GM19463 (cell line): ENCODE results near the gene TNFRSF12A.
"Not testable (repeated sequence)": the region's sequence is repeated elsewhere in the genome, so short reads cannot be mapped to it uniquely, and the experiment has no call there.

Experiments
- ATAC-seq: cut with Tn5 transposase; IDR thresholded peaks from one replicate; pipeline ENCODE4 v1.9.1; 2021; ENCODE audit warnings: mild to moderate bottlenecking, moderate library complexity; ENCODE audit not compliant: unreplicated experiment

Gene TNFRSF12A

DNA sequence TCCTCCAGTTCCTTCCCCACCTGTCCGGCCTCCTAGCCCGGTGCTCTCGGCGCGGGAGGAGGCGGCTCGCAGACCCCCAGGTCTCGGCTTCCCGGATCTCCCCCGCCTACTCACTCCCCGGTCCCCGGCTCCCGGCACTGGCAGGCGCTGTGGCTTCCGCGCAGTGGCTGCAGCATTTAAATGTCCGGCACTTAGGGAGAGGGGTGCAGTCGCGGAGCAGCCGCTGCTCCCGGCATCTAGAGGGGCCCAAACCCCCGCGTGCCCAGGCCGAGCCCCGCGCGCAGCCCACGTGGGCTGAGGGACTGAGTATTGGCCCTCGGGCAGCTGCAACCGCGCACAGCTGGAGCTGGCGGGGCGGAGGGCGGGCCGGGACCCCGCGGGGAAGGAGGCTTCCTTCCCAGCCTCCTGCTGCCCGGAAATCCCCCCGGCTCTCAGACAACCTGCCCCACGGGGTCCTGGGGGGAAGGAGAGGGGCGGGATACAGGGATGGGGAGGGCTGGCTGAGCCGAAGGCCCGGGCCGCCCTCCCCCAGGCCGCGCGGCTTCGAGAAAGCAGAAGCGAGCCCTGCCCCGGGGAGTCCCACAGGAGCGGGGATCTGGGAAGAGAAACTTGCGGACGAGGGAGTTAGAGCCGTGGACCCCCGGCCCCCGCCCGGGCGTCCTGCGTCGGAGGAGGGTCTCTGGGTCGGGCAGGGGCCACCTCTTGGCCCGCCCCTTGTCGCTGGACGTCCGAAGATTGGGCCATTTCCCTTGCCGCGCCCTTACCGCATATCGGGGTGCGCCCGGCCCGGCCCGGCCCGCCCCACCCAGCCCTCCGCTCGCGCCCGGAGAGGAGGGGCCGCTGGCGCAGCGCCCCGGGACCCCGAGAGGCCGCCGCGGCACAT lies 25.8 kb downstream of the TNFRSF12A start, which contains the start of gene MMP25:
Gene MMP25 (plus strand): TSS at position 804 of the 883 bp plus-strand sequence. CDS start 357 bp downstream, outside the sequence.
- ATAC-seq = no peak

DNA sequence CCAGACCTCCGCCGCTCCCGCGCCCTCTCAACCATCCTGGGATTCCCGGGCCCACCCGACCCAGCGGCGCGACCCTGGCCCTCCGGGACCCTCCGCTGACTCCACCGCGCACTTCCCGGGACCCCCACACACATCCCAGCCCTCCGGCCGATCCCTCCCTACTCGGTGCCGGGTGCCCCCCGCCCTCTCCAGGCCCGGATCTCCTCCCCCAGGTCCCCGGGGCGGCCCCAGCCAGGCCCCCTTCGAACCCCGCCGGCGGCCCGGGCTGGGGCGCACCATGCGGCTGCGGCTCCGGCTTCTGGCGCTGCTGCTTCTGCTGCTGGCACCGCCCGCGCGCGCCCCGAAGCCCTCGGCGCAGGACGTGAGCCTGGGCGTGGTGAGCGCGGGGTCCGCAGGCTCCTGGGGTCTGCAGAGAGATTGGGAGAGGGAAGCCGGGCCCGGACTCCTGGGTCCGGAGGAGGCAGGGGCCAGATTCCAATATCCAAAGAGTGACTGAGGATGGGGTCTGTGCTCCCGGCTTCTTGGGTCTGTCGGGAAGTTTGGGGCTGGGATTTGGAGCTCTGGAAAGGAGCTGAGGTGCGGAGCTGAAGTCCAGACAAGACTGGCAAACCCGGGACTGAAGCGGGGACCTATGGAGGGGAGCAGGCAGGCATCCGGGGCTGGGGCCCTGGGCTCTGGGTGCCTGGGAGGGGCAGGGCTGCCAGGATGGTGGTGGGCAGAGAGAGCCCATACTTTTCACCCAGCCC lies 26.6 kb downstream of the TNFRSF12A start:
- ATAC-seq = no peak

DNA sequence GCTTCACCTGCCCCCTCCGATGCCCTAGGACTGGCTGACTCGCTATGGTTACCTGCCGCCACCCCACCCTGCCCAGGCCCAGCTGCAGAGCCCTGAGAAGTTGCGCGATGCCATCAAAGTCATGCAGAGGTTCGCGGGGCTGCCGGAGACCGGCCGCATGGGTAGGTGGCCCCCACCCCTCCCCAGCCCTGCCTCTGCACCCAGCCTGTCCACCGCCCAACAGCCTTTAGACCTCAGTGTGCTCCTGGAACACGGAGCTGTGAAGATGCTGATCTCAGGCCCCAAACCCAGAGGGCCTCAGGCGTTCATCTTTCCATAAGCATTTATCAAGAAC lies 27.2 kb downstream of the TNFRSF12A start:
- ATAC-seq = no peak

DNA sequence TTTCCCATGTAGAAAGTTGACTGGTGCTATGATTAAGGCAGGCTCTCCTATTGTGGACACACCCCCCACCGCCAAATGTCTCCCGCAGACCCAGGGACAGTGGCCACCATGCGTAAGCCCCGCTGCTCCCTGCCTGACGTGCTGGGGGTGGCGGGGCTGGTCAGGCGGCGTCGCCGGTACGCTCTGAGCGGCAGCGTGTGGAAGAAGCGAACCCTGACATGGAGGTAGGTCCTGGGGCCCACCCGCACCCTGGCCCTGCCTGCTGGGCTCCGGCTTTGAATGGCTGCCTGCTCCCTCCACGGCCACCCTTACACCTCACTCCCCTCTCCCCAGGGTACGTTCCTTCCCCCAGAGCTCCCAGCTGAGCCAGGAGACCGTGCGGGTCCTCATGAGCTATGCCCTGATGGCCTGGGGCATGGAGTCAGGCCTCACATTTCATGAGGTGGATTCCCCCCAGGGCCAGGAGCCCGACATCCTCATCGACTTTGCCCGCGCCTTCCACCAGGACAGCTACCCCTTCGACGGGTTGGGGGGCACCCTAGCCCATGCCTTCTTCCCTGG lies 29.8 kb downstream of the TNFRSF12A start:
- ATAC-seq = no peak

DNA sequence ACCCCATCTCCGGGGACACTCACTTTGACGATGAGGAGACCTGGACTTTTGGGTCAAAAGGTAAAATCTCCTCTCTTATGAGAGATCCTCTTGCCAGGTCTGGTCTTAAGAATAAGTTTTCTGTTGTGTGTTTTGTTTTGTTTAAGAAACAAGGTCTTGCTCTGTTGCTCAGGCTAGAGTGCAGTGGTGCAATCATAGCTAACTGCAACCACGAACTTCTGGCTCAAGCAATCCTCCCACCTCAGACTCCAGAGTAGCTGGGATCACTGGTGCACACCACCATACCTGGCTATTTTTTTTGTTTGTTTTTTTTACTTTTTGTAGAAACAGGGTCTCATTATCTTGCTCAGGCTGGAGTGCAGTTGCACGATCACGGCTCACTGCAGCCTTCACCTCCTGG lies 30.3 kb downstream of the TNFRSF12A start:
- no peak for ATAC-seq

DNA sequence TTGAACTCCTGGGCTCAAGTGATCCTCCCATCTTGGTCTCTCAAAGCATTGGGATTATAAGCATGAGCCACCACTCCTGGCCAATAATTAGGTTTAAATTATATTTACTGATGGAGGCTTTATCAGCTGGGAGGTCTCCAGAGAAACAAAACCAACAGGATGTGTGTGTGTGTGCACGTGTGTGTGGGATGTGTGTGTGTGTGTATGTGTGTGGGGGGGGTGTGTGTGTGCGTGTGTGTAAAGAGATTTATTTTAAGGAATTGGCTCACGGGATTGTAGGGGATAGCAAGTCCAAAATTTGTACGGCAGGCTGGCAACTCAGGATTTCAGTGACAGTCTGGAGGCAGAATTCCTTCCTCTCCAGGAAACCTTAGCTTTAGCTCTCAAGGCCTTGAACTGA lies 30.8 kb downstream of the TNFRSF12A start:
- ATAC-seq = no peak

DNA sequence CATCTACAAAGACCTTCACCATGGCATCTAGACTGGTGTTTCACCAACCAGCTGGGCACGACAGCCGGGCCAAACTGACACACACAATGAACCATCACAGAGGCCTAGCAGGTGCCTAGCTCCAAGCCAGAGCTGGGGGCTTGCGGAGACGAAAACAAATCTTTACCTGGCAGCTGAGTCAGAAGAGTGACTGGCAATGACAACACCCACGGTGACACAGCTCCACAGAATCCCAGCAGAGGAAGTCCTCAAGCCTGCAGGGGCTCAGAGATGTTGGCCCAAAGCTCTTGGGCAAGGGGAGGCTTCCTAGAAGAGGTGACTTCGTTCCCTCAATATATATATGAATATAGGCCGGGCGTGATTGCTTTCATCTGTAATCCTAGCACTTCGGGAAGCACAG lies 31.3 kb downstream of the TNFRSF12A start:
- no peak for ATAC-seq

DNA sequence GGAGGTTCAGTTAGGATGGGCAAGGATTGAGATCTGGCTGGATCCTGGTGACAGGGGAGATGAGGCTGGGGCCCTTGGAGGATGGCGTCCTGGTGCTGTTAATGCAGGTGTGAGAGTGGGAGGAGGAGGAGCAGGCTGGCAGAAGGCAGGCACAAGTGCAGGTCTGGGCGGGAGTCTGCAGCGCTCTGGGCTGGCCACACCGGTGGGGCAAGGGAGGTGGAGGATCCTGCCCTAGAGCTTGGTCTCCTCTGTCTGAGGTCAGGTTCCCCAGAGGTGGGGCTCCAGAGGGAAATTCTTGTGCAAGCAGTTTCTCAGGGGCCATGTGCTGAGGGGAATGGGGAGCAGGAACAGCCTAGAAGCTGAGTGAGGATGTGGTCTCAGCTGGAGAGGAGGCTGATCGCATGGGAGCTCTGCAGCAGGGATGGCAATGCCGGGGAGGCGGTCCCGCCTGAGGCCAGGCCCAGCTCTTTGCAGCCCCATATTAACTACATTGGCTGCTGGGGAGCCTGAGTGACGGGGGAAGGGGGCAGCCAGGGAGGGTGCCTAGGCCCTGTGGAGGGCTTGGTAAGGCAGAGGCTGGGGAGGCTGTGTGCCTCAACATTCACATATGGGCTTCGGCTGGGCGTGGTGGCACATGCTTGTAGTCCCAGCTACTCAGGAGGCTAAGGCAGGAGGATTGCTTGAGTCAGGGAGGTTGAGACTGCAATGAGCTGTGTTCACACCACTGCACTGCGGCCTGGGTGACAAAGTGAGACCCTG lies 32.6 kb downstream of the TNFRSF12A start:
- not testable (repeated sequence) for ATAC-seq

DNA sequence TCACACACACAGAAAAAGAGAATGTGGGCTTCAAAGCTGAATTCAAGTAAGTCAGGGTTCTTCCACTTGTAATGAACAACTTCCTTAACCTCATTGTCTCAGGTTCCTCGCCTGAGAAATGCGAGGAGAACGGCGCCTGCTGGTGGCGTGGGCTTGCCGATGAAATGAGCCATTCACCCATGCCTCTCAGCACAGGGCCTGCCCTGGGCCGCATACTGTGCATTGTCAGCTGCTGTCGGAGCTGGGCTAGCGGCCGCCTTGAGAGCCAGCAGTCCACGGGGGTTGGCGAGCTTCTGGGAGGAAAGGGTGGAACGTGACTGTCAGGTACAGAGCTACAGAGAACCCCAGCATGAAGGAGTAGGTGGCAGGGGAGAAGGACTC lies 33.2 kb downstream of the TNFRSF12A start:
- ATAC-seq = not testable (repeated sequence)

DNA sequence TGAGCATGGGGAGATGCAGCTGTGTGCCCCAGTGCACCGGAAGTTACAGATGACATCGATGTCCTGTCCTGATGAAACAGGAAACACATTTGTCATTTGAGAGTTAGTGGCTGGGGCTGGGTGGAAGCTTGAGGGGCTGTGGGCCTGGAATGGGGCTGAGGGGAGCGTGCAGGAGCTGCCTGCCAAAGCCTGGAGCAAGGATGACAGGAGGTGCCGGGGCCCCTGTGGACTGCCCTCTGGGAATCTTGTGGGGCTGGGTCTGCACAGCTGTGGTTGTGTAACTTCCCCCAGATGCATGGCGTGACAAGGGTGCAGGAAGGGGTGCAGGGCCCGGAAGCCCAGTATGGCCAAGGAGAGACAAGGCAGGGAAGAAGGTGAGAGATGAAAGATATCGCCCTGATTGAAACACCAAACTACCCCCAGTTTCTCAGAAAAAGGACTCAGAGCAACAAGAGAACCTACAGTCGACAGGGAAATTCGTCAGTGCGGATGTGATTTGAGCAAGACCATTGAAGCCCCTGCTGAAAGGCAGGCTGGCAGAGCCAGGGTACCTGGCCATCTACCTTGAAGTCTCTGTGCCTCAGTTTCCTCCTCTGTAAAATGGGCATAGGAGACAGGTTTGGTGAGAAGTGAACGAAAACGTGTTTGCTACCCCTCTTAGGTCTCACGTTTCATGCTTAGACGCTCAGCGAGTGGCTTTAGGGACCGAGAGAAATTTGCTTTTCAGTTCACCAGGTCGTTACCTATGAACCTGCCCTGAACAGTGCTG lies 35.0 kb downstream of the TNFRSF12A start:
- no peak for ATAC-seq

DNA sequence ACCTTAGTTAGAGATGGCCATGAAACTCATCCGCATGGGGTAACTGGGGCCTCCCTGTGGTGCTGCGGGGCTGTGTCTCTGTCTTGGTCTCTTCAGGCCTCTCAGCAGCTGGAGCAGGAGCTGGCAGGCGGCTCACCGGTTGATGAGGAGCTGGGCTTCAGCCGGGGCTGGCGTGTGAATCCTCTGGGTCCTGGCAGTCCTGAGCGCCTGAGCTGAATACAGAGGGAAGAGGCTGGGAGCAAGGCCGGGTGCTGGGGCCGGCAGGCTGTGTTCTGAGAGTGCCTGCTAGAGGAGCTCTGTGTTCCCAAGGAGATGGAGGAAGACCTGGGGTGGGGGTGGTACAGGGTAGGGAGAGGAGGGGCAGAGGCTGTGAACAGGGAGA lies 35.6 kb downstream of the TNFRSF12A start:
- not testable (repeated sequence) for ATAC-seq

DNA sequence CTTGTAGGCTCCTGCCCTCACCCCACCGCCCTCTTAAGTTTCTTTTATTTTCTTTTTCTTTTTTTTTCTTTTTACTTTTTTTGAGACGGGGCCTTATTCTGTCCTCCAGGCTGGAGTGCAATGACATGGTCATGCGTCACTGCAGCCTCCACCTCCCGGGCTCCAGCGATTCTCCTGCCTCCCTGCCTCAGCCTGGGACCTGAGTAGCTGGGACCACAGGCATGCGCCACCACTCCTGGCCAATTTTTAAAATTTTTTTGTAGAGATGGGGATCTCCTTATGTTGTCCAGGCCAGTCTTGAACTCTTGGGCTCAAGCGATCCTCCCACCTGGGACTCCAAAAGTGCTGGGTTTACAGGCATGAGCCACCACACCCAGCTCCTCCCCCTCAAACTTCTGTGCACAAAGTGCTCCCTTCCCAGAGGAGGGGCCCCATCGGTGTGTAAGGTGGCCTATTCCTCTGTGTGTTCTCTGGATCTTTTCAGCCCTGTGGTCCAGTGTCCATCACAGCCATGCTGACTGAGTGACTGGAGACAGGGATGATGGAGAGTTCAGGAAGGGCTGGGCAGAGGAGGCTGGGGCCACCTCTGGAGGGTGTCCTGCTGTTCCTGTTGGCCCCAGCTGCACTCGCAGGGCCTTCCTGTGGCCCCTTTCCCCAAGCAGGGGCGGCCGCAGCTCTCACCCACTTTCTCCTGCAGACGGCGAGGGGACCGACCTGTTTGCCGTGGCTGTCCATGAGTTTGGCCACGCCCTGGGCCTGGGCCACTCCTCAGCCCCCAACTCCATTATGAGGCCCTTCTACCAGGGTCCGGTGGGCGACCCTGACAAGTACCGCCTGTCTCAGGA lies 36.4 kb downstream of the TNFRSF12A start:
- no peak for ATAC-seq

DNA sequence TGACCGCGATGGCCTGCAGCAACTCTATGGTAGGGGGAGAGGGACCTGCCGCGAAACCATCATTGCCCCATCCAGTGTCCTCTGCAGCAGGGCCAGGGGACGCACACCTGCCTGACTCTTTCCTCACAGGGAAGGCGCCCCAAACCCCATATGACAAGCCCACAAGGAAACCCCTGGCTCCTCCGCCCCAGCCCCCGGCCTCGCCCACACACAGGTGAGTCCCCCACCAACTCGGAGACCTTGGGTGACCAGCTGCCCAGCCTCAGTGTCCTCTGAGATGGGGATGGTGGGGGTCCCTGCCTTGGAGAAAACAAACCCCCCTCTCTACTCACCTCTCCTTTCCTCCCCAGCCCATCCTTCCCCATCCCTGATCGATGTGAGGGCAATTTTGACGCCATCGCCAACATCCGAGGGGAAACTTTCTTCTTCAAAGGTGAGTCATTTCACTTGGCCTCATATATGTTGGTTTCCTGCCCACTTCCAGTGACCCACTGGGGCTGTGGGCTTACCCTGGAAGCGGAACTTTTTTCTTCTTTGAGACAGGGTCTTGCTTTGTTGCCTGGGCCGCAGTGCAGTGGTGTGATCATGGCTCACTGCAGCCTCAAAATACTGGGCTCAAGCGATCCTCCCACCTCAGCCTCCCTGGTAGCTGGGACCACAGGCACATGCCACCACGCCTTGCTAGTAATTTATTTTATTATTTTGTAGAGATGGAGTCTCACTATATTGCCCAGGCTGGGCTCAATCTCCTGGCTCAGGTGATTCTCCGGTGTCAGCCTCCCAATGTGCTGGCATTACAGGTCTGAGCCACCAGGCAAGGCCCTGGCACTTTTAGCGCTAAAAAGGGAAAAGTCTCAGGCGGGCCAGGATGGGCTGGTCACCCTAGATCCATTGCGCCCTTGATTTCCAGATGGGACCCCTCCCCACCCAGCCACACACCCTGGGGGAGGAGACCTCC lies 37.3 kb downstream of the TNFRSF12A start:
- no peak for ATAC-seq

DNA sequence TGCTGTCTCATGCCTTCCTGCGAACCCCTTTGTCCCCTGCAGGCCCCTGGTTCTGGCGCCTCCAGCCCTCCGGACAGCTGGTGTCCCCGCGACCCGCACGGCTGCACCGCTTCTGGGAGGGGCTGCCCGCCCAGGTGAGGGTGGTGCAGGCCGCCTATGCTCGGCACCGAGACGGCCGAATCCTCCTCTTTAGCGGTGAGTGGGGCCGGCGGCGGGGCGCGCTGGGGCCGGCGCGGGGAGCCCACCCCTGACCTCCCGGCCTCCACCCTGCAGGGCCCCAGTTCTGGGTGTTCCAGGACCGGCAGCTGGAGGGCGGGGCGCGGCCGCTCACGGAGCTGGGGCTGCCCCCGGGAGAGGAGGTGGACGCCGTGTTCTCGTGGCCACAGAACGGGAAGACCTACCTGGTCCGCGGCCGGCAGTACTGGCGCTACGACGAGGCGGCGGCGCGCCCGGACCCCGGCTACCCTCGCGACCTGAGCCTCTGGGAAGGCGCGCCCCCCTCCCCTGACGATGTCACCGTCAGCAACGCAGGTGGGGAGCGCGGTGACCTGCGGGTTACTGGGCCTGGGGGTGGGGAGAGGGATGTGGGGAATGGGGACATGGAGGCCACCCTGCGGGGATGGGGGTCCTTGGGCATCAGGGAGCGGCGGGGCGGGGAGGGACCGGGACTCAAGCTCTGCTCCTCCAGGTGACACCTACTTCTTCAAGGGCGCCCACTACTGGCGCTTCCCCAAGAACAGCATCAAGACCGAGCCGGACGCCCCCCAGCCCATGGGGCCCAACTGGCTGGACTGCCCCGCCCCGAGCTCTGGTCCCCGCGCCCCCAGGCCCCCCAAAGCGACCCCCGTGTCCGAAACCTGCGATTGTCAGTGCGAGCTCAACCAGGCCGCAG lies 38.2 kb downstream of the TNFRSF12A start:
- peak; percentile 23 for ATAC-seq

DNA sequence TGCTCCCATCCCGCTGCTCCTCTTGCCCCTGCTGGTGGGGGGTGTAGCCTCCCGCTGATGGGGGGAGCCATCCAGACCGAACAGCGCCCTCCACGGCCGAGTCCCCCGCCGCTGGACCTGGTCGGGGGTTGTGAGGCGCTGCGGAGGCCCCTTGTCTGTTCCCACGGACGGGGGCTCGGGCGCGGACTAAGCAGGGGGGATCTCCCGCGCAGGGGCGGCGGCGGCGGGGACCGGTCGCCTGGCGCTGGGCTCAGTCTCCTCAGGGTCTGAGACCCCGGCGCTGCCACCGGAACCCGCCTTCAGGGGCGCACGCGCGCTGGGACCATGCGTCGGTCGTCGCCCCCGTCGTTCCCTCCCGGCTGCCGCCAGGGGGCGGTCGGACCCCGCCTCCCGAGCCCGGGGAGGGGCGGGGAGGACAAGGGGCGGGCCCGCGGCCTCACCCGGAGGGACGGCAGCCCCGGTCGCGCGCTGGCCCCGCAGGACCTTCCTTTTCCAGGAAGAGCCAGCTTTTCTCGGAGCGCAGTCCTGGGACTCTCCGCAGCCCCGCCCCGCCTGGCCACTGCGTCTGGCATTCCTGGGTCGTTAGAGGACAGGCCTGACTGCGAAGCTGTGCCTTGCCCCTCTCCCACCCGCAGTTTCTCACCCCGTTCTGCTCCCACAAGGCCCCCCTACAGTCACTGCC lies 39.0 kb downstream of the TNFRSF12A start:
- ATAC-seq = peak; percentile 83

DNA sequence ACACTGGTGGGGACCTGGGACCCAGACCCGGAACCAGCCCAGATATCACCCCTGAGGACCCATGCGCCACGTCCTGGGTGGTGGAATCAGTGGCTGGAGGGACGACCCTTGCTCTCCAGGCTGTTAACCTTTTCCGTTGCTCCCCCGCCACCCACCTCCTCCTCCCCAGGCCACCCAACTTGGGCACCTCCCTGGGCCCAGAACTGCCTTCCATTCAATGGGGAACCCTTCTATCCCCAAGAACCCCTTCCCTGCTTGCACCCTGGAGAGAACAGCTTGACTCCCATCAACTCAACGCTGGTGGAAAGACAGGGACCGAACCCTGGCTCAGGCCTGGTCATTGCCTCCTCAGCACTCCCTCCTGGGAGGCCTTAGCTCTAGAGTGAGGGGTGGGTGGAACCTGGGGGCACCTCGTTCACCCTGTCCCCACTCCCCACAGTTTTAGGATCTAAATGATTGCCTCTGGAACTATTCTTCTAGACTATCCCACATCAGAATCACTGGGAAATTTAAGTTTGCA lies 39.6 kb downstream of the TNFRSF12A start:
- ATAC-seq = no peak
